Fibroblast of lung (primary cell): ENCODE results near the gene TMEM123. TPM values are rescaled to one million over a fixed set of nuclear protein-coding genes. Genes with fewer than 3 reads are reported as not detected.
A peak's percentile ranks its signal among the peaks of the same experiment; 100 is the strongest.

Experiments
- DNase-seq, 2 donors: peaks; one replicate each; pipeline versions ENCODE4 v3.0.0 to v3.0.0-alpha.2; 2010; ENCODE audit warnings: low read depth in 2 of 2
- H2AFZ ChIP-seq: 2 replicates; pipeline ENCODE4 v1.5.1; 2012; ENCODE audit warnings: low read length, control low read depth, inconsistent platforms
- H3K27ac ChIP-seq: 2 replicates; pipeline ENCODE4 v1.5.1; 2011; ENCODE audit warnings: low read length, control low read depth; ENCODE audit not compliant: insufficient read depth
- H3K27me3 ChIP-seq: 2 replicates; pipeline ENCODE4 v1.5.1; 2011; ENCODE audit warnings: mild to moderate bottlenecking, low read length; ENCODE audit not compliant: control insufficient read depth, insufficient read depth
- H3K36me3 ChIP-seq: 2 replicates; pipeline ENCODE4 v1.5.1; 2011; ENCODE audit warnings: low read length; ENCODE audit not compliant: control insufficient read depth, insufficient read depth
- H3K4me1 ChIP-seq: 2 replicates; pipeline ENCODE4 v1.5.1; 2011; ENCODE audit warnings: low read length; ENCODE audit not compliant: control insufficient read depth, insufficient read depth; ENCODE audit errors: extremely low read depth
- H3K4me2 ChIP-seq: 2 replicates; pipeline ENCODE4 v1.5.1; 2011; ENCODE audit warnings: low read length, control low read depth; ENCODE audit not compliant: insufficient read depth; ENCODE audit errors: extremely low read depth
- H3K4me3 ChIP-seq, 4 experiments: fragments of 200-600 bp in 1 of 4; sonication (generic) in 1 of 4; replicated peaks in 1 of 4; 2 replicates each; pipeline ENCODE4 v1.5.1; 2011 to 2016; ENCODE audit warnings: low read length in 4 of 4, low read depth in 3 of 4, mild to moderate bottlenecking in 3 of 4, control low read depth in 2 of 4, inconsistent platforms in 1 of 4, mixed read lengths in 1 of 4; ENCODE audit not compliant: insufficient read depth in 1 of 4; ENCODE audit errors: control extremely low read depth in 1 of 4
- H3K79me2 ChIP-seq: 2 replicates; pipeline ENCODE4 v1.5.1; 2012; ENCODE audit warnings: mild to moderate bottlenecking, low read length, inconsistent platforms; ENCODE audit not compliant: control insufficient read depth, insufficient read depth
- H3K9ac ChIP-seq: 2 replicates; pipeline ENCODE4 v1.5.1; 2011; ENCODE audit warnings: mild to moderate bottlenecking, low read length, control low read depth; ENCODE audit not compliant: insufficient read depth
- H3K9me3 ChIP-seq: 2 replicates; pipeline ENCODE4 v1.5.1; 2012; ENCODE audit warnings: low read depth, low read length; ENCODE audit not compliant: control insufficient read depth, insufficient read depth
- H4K20me1 ChIP-seq: 2 replicates; pipeline ENCODE4 v1.5.1; 2011; ENCODE audit warnings: low read length; ENCODE audit not compliant: control insufficient read depth, insufficient read depth; ENCODE audit errors: extremely low read depth
- CTCF ChIP-seq, 2 donors: IDR thresholded peaks in 1 of 2; conservative IDR thresholded peaks in 1 of 2; 1 replicate in 1 of 2; 2 replicates in 1 of 2; pipeline ENCODE4 v1.5.1; 2011 to 2012; ENCODE audit warnings: low read length in 2 of 2, control low read depth in 1 of 2, inconsistent platforms in 1 of 2, low read depth in 1 of 2, mild to moderate bottlenecking in 1 of 2
- EZH2 ChIP-seq: IDR thresholded peaks from 2 replicates; pipeline ENCODE4 v1.5.1; 2012; ENCODE audit warnings: low read length, control low read depth, mild to moderate bottlenecking; ENCODE audit errors: missing control alignments
- polyA plus RNA-seq, 2 donors: library from polyadenylated mRNA; depleted of rRNA in 1 of 2; stranded (reverse) in 1 of 2; unstranded in 1 of 2; fragments of >200 nt; gene quantifications; 2 replicates each; pipeline ENCODE4 v1.2.1, GENCODE V29; 2011 to 2012; ENCODE audit warnings: missing spikeins in 1 of 2
- total RNA-seq: library from RNA; depleted of rRNA; stranded (reverse); fragments of >200 nt; gene quantifications from 2 replicates; pipeline ENCODE4 v1.2.1, GENCODE V29; 2014

The TMEM123 gene
- total and polyA plus RNA-seq, 2 donors (not counting 1 experiment from before 2014, with no cell fraction given), result 127 to 355 TPM

GRCh38 chr11:102471474-102471873 is 18.9 kb upstream of the TMEM123 start:
- H3K27ac ChIP-seq, result no peak overlapping the region
- no peaks in the 10 kb centered on the region for H3K79me2 ChIP-seq
- no peak for DNase-seq
- no peak overlapping the region for H3K9ac ChIP-seq
- no peak overlapping the region for H3K4me2 ChIP-seq
- TF ChIP-seq EZH2, result no peak
- TF ChIP-seq CTCF (conservative IDR thresholded peaks at IDR 0.05 in 1 of 2, IDR thresholded peaks at IDR 0.05 in 1 of 2; ENCODE audit: low read depth in 1 of 2, low read length in 2 of 2), result no peak
- H3K9me3 ChIP-seq, result no peaks in the 10 kb centered on the region
- no peak overlapping the region for H2AFZ ChIP-seq
- no peaks in the 10 kb centered on the region for H3K36me3 ChIP-seq
- no peaks in the 10 kb centered on the region for H3K27me3 ChIP-seq
- no peak overlapping the region for H3K4me3 ChIP-seq
- peaks cover 7% of the 10 kb centered on the region for H3K4me1 ChIP-seq
- no peaks in the 10 kb centered on the region for H4K20me1 ChIP-seq

- Histone ChIP-seq H2AFZ (no peak overlapping the region), H3K27me3 (no peaks in the 10 kb centered on the region), H3K9me3 (no peaks in the 10 kb centered on the region), H3K79me2 (no peaks in the 10 kb centered on the region), H3K36me3 (no peaks in the 10 kb centered on the region), H3K9ac (no peak overlapping the region), H3K4me1 (peaks cover 7% of the 10 kb centered on the region), H3K4me3 (no peak overlapping the region), H4K20me1 (no peaks in the 10 kb centered on the region), H3K27ac (no peak overlapping the region), H3K4me2 (no peak overlapping the region)
- TF ChIP-seq CTCF (conservative IDR thresholded peaks at IDR 0.05 in 1 of 2, IDR thresholded peaks at IDR 0.05 in 1 of 2; ENCODE audit: low read depth in 1 of 2, low read length in 2 of 2) (no peak), EZH2 (no peak)
- no peak for DNase-seq
These were observed 17.7 kb upstream of the TMEM123 start for GRCh38 chr11:102470251-102470650.

- peaks cover 7% of the 10 kb centered on the region for H3K4me1 ChIP-seq
- H3K4me3 ChIP-seq, result no peak overlapping the region
- no peak overlapping the region for H3K4me2 ChIP-seq
- TF ChIP-seq CTCF (conservative IDR thresholded peaks at IDR 0.05 in 1 of 2, IDR thresholded peaks at IDR 0.05 in 1 of 2; ENCODE audit: low read depth in 1 of 2, low read length in 2 of 2), result no peak
- TF ChIP-seq EZH2, result no peak
- no peak overlapping the region for H3K9ac ChIP-seq
- peak overlapping the region; percentile 36 for H3K27ac ChIP-seq
- no peaks in the 10 kb centered on the region for H3K9me3 ChIP-seq
- H3K79me2 ChIP-seq, result no peaks in the 10 kb centered on the region
- H3K27me3 ChIP-seq, result no peaks in the 10 kb centered on the region
- H4K20me1 ChIP-seq, result no peaks in the 10 kb centered on the region
- DNase-seq, result peak; percentile 64 to 70
- peak overlapping the region; percentile 23 for H2AFZ ChIP-seq
- H3K36me3 ChIP-seq, result no peaks in the 10 kb centered on the region
These were observed 16.7 kb upstream of the TMEM123 start for GRCh38 chr11:102469196-102469821.
